Type B pancreatic cell (in vitro differentiated cells): ENCODE results near the gene MGAT4C. TPM values are rescaled to one million over a fixed set of nuclear protein-coding genes. Genes with fewer than 3 reads are reported as not detected.
A peak's percentile ranks its signal among the peaks of the same experiment; 100 is the strongest.

Experiments
- DNase-seq: peaks from one replicate; pipeline ENCODE4 v3.0.0; 2021; ENCODE audit warnings: mixed read lengths; ENCODE audit not compliant: unreplicated experiment; ENCODE audit errors: extremely low spot score
- H3K27ac Mint-ChIP-seq: 2 replicates; pipeline ENCODE4 v1.8.0; 2021; ENCODE audit warnings: mild to moderate bottlenecking, mixed read lengths
- H3K27me3 Mint-ChIP-seq: 2 replicates; pipeline ENCODE4 v1.8.0; 2021; ENCODE audit warnings: mixed read lengths
- H3K36me3 Mint-ChIP-seq: 2 replicates; pipeline ENCODE4 v1.8.0; 2021; ENCODE audit warnings: mixed read lengths
- H3K4me1 Mint-ChIP-seq: one replicate; pipeline ENCODE4 v1.8.0; 2021; ENCODE audit warnings: mixed read lengths; ENCODE audit not compliant: unreplicated experiment
- H3K4me3 Mint-ChIP-seq: 2 replicates; pipeline ENCODE4 v1.8.0; 2021; ENCODE audit warnings: mild to moderate bottlenecking, mixed read lengths
- H3K9me3 Mint-ChIP-seq: 2 replicates; pipeline ENCODE4 v1.8.0; 2021; ENCODE audit warnings: mixed read lengths
- total RNA-seq: library from RNA; stranded (reverse); gene quantifications from 2 replicates; pipeline ENCODE4 v1.2.1, GENCODE V29; 2021; ENCODE audit warnings: low replicate concordance
- TF ChIP-seq, protein P1 (sequence below): fragments of 200-600 bp; sonication (generic); conservative IDR thresholded peaks from 2 replicates; pipeline ENCODE4 v1.5.0; 2021; ENCODE audit warnings: antibody characterized with exemption, mild to moderate bottlenecking

MGAT4C gene
- total RNA-seq, 1 donor from 2014 or later = 8.0 TPM

GRCh38 chr12:86230516-86231146 lies 25.6 kb downstream of the MGAT4C start:
- H3K36me3 Mint-ChIP-seq = peaks cover 9% of the 10 kb centered on the region
- H3K4me1 Mint-ChIP-seq = peaks cover 25% of the 10 kb centered on the region
- H3K27ac Mint-ChIP-seq = peak overlapping the region; percentile 29
- H3K9me3 Mint-ChIP-seq = peaks cover 5% of the 10 kb centered on the region
- DNase-seq = no peak
- TF ChIP-seq, protein P1, sequence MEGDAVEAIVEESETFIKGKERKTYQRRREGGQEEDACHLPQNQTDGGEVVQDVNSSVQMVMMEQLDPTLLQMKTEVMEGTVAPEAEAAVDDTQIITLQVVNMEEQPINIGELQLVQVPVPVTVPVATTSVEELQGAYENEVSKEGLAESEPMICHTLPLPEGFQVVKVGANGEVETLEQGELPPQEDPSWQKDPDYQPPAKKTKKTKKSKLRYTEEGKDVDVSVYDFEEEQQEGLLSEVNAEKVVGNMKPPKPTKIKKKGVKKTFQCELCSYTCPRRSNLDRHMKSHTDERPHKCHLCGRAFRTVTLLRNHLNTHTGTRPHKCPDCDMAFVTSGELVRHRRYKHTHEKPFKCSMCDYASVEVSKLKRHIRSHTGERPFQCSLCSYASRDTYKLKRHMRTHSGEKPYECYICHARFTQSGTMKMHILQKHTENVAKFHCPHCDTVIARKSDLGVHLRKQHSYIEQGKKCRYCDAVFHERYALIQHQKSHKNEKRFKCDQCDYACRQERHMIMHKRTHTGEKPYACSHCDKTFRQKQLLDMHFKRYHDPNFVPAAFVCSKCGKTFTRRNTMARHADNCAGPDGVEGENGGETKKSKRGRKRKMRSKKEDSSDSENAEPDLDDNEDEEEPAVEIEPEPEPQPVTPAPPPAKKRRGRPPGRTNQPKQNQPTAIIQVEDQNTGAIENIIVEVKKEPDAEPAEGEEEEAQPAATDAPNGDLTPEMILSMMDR = no peak
- no peaks in the 10 kb centered on the region for H3K27me3 Mint-ChIP-seq
- H3K4me3 Mint-ChIP-seq = no peak overlapping the region

DNA sequence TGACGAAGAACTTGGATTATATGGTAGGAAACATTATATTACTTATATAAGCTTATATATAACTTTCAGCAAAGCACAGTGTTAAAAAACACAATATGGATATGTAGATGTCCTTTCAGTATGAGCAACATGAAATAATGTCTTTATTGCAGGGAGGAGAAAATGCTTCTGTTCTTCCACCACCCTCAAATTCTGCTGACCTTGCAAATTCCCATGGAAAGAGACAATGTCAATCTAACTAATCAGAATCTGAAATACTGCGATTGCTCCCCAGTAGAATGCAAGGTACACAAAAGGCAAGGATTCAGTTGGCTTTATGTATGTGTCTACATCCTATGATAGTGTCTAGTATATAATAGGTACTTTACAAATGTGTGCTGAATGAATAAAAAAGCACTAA lies 26.4 kb downstream of the MGAT4C start:
- Mint-ChIP-seq H3K36me3 (peaks cover 9% of the 10 kb centered on the region), H3K4me1 (peaks cover 24% of the 10 kb centered on the region), H3K9me3 (peaks cover 5% of the 10 kb centered on the region), H3K4me3 (no peak overlapping the region), H3K27me3 (no peaks in the 10 kb centered on the region), H3K27ac (no peak overlapping the region)
- no peak for DNase-seq
- TF ChIP-seq, protein P1 = no peak

GRCh38 chr12:86228656-86229055 lies 27.5 kb downstream of the MGAT4C start:
- no peak overlapping the region for H3K27ac Mint-ChIP-seq
- H3K9me3 Mint-ChIP-seq = peaks cover 5% of the 10 kb centered on the region
- H3K4me3 Mint-ChIP-seq = no peak overlapping the region
- TF ChIP-seq, protein P1 = no peak
- no peak for DNase-seq
- H3K27me3 Mint-ChIP-seq = no peaks in the 10 kb centered on the region
- H3K4me1 Mint-ChIP-seq = peaks cover 20% of the 10 kb centered on the region
- peaks cover 9% of the 10 kb centered on the region for H3K36me3 Mint-ChIP-seq

- Mint-ChIP-seq H3K4me1 (peaks cover 14% of the 10 kb centered on the region), H3K27me3 (no peaks in the 10 kb centered on the region), H3K36me3 (peaks cover 9% of the 10 kb centered on the region), H3K9me3 (peaks cover 5% of the 10 kb centered on the region), H3K4me3 (peak overlapping the region; percentile 71), H3K27ac (peak overlapping the region; percentile 79)
- TF ChIP-seq, protein P1 = no peak
- no peak for DNase-seq
Observed at GRCh38 chr12:86226481-86226880, 29.7 kb downstream of the MGAT4C start.

- TF ChIP-seq, protein P1 = no peak
- H3K27ac Mint-ChIP-seq = no peak overlapping the region
- no peak for DNase-seq
Observed at GRCh38 chr12:86216591-86216990, 39.6 kb downstream of the MGAT4C start.

More at GRCh38 chr12:86216591-86216990, 39.6 kb downstream of the MGAT4C start:
- Mint-ChIP-seq H3K4me1 (no peaks in the 10 kb centered on the region), H3K36me3 (no peaks in the 10 kb centered on the region), H3K4me3 (no peak overlapping the region), H3K27me3 (no peaks in the 10 kb centered on the region), H3K9me3 (peaks cover 4% of the 10 kb centered on the region)
